Loucy (cell line): ENCODE data around the gene FOXP1.

Experiments used
- CTCF ChIP-seq: fragments of 200-600 bp; sonication (generic); conservative IDR thresholded peaks from 2 replicates; pipeline ENCODE4 v1.5.1; 2014; ENCODE audit warnings: mild to moderate bottlenecking, antibody characterized with exemption, low read length
- EZH2phosphoT487 ChIP-seq: fragments of 200-600 bp; IDR thresholded peaks from 2 replicates; pipeline ENCODE4 v1.6.1; 2018; ENCODE audit warnings: antibody characterized with exemption, mild to moderate bottlenecking, moderate library complexity, borderline replicate concordance

- TF ChIP-seq CTCF (no peak), EZH2phosphoT487 (no peak)
These were observed 35.0 kb upstream of the FOXP1 start for GRCh38 chr3:71618538-71618937.
